Central memory CD4-positive, alpha-beta T cell (primary cell): Measurements from ENCODE around the gene C1GALT1.

Source experiments
- DNase-seq: peaks from one replicate; pipeline ENCODE4 v3.0.0; 2022

Gene C1GALT1

GRCh38 chr7:7202375-7202720 lies 20.0 kb downstream of the C1GALT1 start:
- DNase-seq = no peak

- DNase-seq = peak; percentile 9
These were observed 21.6 kb downstream of the C1GALT1 start for GRCh38 chr7:7203813-7204575.

GRCh38 chr7:7207876-7208275 lies 25.5 kb downstream of the C1GALT1 start:
- DNase-seq = no peak

GRCh38 chr7:7208520-7208919 lies 26.2 kb downstream of the C1GALT1 start:
- DNase-seq = no peak

GRCh38 chr7:7209412-7210050 lies 27.2 kb downstream of the C1GALT1 start:
- no peak for DNase-seq

GRCh38 chr7:7210475-7211237 lies 28.3 kb downstream of the C1GALT1 start:
- no peak for DNase-seq

GRCh38 chr7:7212612-7213011 lies 30.3 kb downstream of the C1GALT1 start:
- DNase-seq = no peak

GRCh38 chr7:7214398-7215347 lies 32.3 kb downstream of the C1GALT1 start:
- no peak for DNase-seq

- DNase-seq = no peak
These were observed 33.9 kb downstream of the C1GALT1 start for GRCh38 chr7:7216279-7216678.

- no peak for DNase-seq
These were observed 36.9 kb downstream of the C1GALT1 start for GRCh38 chr7:7219216-7219615.

GRCh38 chr7:7220821-7221220 lies 38.5 kb downstream of the C1GALT1 start:
- DNase-seq = no peak

- DNase-seq = no peak
These were observed 39.3 kb downstream of the C1GALT1 start for GRCh38 chr7:7221599-7222038.

- no peak for DNase-seq
These were observed 40.9 kb downstream of the C1GALT1 start for GRCh38 chr7:7223250-7223649.

GRCh38 chr7:7226407-7226806 lies 44.1 kb downstream of the C1GALT1 start:
- no peak for DNase-seq

- DNase-seq = no peak
These were observed 46.1 kb downstream of the C1GALT1 start for GRCh38 chr7:7228472-7228871.

GRCh38 chr7:7228967-7229366 lies 46.6 kb downstream of the C1GALT1 start:
- no peak for DNase-seq

GRCh38 chr7:7231000-7231399 lies 48.7 kb downstream of the C1GALT1 start:
- no peak for DNase-seq

- no peak for DNase-seq
These were observed 49.5 kb downstream of the C1GALT1 start for GRCh38 chr7:7231865-7232264.

GRCh38 chr7:7235347-7235746 lies 53.0 kb downstream of the C1GALT1 start:
- DNase-seq = no peak

- DNase-seq = no peak
These were observed 53.7 kb downstream of the C1GALT1 start for GRCh38 chr7:7236041-7236440.

GRCh38 chr7:7237201-7237977 lies 55.0 kb downstream of the C1GALT1 start:
- DNase-seq = no peak

GRCh38 chr7:7237978-7238267 lies 55.6 kb downstream of the C1GALT1 start:
- DNase-seq = no peak
